Liver (tissue), 9 donors: ENCODE data around the gene CAMKV. TPM values are rescaled to one million over a fixed set of nuclear protein-coding genes. Genes with fewer than 3 reads are reported as not detected.

ENCODE experiments used
- DNase-seq: peaks from one replicate; pipeline ENCODE4 v3.0.0-alpha.2; 2017; ENCODE audit warnings: low spot score
- H3K27ac ChIP-seq, 2 donors: one replicate each; pipeline ENCODE4 v1.7.0; 2013; ENCODE audit warnings: inconsistent platforms in 2 of 2, low read length in 2 of 2, control low read depth in 1 of 2, low read depth in 1 of 2, mild to moderate bottlenecking in 1 of 2
- H3K27me3 ChIP-seq, 4 donors: one replicate each; pipeline versions ENCODE4 v1.6.1 to v1.7.0; 2013; ENCODE audit warnings: low read length in 3 of 4, inconsistent platforms in 1 of 4, mild to moderate bottlenecking in 1 of 4, moderate library complexity in 1 of 4; ENCODE audit not compliant: control insufficient read depth in 4 of 4, insufficient read depth in 4 of 4
- H3K36me3 ChIP-seq, 4 donors: one replicate each; pipeline versions ENCODE4 v1.6.1 to v1.7.0; 2013; ENCODE audit warnings: low read length in 3 of 4, mild to moderate bottlenecking in 3 of 4, low read depth in 1 of 4, moderate library complexity in 1 of 4; ENCODE audit not compliant: control insufficient read depth in 4 of 4, insufficient read depth in 3 of 4
- H3K4me1 ChIP-seq, 4 donors: one replicate each; pipeline versions ENCODE4 v1.6.1 to v1.7.0; 2013; ENCODE audit warnings: low read length in 3 of 4, mild to moderate bottlenecking in 3 of 4, moderate library complexity in 1 of 4; ENCODE audit not compliant: control insufficient read depth in 4 of 4, insufficient read depth in 4 of 4
- H3K4me3 ChIP-seq, 3 donors: one replicate each; pipeline versions ENCODE4 v1.6.1 to v1.7.0; 2013; ENCODE audit warnings: low read length in 3 of 3, control low read depth in 1 of 3, low read depth in 1 of 3, mild to moderate bottlenecking in 1 of 3
- H3K9ac ChIP-seq, 2 donors: one replicate each; pipeline ENCODE4 v1.7.0; 2013; ENCODE audit warnings: low read length in 2 of 2, mild to moderate bottlenecking in 2 of 2, moderate library complexity in 2 of 2, control low read depth in 1 of 2, low read depth in 1 of 2
- H3K9me3 ChIP-seq, 4 donors: one replicate each; pipeline versions ENCODE4 v1.6.1 to v1.7.0; 2013; ENCODE audit warnings: low read length in 3 of 4; ENCODE audit not compliant: control insufficient read depth in 4 of 4
- EGR1 ChIP-seq, 2 donors: IDR thresholded peaks; 2 replicates each; pipeline ENCODE4 v1.6.1; 2016 to 2018; ENCODE audit warnings: antibody characterized with exemption in 2 of 2, low read depth in 2 of 2
- FOXA1 ChIP-seq: IDR thresholded peaks from 2 replicates; pipeline ENCODE4 v1.6.1; 2016; ENCODE audit warnings: antibody characterized with exemption
- HNF4A ChIP-seq, 2 donors: conservative IDR thresholded peaks; 2 replicates each; pipeline ENCODE4 v1.6.1; 2016; ENCODE audit warnings: antibody characterized with exemption in 2 of 2, mild to moderate bottlenecking in 2 of 2
- NR2F2 ChIP-seq: IDR thresholded peaks from 2 replicates; pipeline ENCODE4 v1.6.1; 2016; ENCODE audit warnings: antibody characterized with exemption
- RAD21 ChIP-seq, 2 donors: IDR thresholded peaks; 2 replicates each; pipeline ENCODE4 v1.6.1; 2016; ENCODE audit warnings: antibody characterized with exemption in 2 of 2, mild to moderate bottlenecking in 2 of 2
- RXRA ChIP-seq, 2 donors: IDR thresholded peaks; 2 replicates each; pipeline ENCODE4 v1.6.1; 2017 to 2018; ENCODE audit warnings: antibody characterized with exemption in 2 of 2, mild to moderate bottlenecking in 1 of 2
- SP1 ChIP-seq: IDR thresholded peaks from 2 replicates; pipeline ENCODE4 v1.6.1; 2018; ENCODE audit warnings: antibody characterized with exemption, mild to moderate bottlenecking
- YY1 ChIP-seq: IDR thresholded peaks from 2 replicates; pipeline ENCODE4 v1.6.1; 2016; ENCODE audit warnings: antibody characterized with exemption, mild to moderate bottlenecking
- WGBS: extraction: QIAGEN DNeasy Blood & Tissue Kit; methylation state at CpG from one replicate; pipeline ENCODE4 v1.1.7; 2013; 5-methylcytosine and 5-hydroxymethylcytosine counted together
- polyA plus RNA-seq, 2 donors: library from polyadenylated mRNA; stranded (reverse) in 1 of 2; unstranded in 1 of 2; fragments of 200-250 nt in 1 of 2; fragments of >200 nt in 1 of 2; fragmentation: Nextera tagmentation in 1 of 2; extraction: Ambion mirVana in 1 of 2; gene quantifications; one replicate each; pipeline versions ENCODE4 v1.2.1 to v1.2.3, GENCODE V29; 2013 to 2015
- total RNA-seq, 2 donors: library from RNA; depleted of rRNA; stranded (reverse); fragments of >200 nt; gene quantifications; one replicate each; pipeline ENCODE4 v1.2.3, GENCODE V29; 2014
- TF ChIP-seq, protein P1 (sequence below): IDR thresholded peaks from 2 replicates; pipeline ENCODE4 v1.6.1; 2016; ENCODE audit warnings: antibody characterized with exemption
- TF ChIP-seq, protein P2 (sequence below): fragments of 150-350 bp; IDR thresholded peaks from 2 replicates; pipeline ENCODE4 v1.5.1; 2017; ENCODE audit warnings: improper control_type of control experiment, low read depth, low read length; ENCODE audit not compliant: missing input control
- TF ChIP-seq, protein P3 (sequence below): IDR thresholded peaks from 2 replicates; pipeline ENCODE4 v1.6.1; 2016; ENCODE audit warnings: antibody characterized with exemption
- donor health status: healthy.
- donor health status: healthy.
- donor health status: healthy.
- donor health status: healthy.
- donor health status: healthy.

Gene CAMKV
- total and polyA plus RNA-seq, 4 donors, result not detected

DNA sequence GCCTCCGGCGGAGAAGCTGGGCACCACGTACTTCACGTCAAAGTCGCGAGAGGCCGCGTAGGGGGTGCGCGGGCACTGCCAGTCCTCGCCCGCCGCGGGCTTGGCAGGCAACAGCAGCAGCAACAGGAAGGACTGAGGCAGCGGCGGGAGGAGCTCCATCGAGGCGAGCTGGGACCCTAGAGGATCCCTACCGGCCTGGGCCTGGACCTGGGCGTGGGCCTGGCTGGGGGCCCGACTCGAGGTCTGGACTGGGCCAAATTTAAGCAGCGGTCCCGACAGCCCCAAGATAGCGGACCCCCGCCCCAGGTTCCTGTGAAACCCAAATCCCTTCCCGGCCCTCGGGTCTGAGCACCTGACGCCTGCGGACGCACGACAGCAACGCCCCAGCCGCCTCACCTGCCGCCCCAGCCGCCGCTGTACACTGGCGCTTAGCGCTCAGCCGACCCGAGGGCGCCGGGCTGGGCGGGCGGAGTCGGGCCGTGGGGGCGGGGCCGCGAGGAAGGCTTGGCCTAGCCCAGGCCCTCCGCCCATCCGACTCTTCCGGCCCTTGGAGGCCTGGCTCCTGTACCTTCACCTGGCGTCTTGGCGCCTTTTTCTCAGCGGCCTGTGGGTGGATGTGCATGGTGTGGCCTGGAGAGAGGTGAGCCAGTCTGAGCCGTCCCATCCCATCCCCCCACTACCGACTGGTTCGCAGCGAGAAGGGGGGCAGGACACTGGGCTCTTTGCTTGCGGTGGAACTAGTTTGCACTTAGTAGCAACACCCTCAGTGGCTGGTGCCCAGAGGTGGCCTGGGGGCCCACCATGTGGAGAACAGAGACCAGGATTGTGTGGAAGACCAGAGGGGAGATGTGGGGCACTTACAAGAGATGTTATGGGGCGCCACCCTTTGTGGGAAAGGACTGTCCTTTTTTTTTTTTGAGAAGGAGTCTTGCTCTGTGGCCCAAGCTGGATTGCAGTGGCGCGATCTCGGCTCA is 34.0 kb upstream of the CAMKV start, which contains the start of gene MST1R:
MST1R (minus strand) TSS at position 423 of the 974 bp plus-strand sequence; CDS start at position 159, 264 bp downstream.
- WGBS, result 36% methylated on average over 65 of the region's 65 CpGs
- Histone ChIP-seq H3K27me3 (no peaks in the 10 kb centered on the region), H3K9me3 (no peaks in the 10 kb centered on the region), H3K4me1 (peaks cover 4 to 14% (median 6%) of the 10 kb centered on the region in 4 donors), H3K27ac (no peak within 1 kb of the TSS), H3K36me3 (peaks cover 0 to under 1% (median 0%) of the 10 kb centered on the region in 4 donors), H3K9ac (peak within 1 kb of the TSS in 1 of 2 donors; percentile 28), H3K4me3 (peak within 1 kb of the TSS in 2 of 3 donors; percentile 34 to 37)
- DNase-seq, result peak; percentile 84
- TF ChIP-seq HNF4A (conservative IDR thresholded peaks at IDR 0.05), result no peak
- no peak for TF ChIP-seq YY1
- TF ChIP-seq, protein P1, sequence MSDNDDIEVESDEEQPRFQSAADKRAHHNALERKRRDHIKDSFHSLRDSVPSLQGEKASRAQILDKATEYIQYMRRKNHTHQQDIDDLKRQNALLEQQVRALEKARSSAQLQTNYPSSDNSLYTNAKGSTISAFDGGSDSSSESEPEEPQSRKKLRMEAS, result no peak
- TF ChIP-seq SP1, result no peak
- no peak for TF ChIP-seq FOXA1
- TF ChIP-seq RAD21 (IDR thresholded peaks at IDR 0.05), result peak in 1 of 2 donors; percentile 14

DNA sequence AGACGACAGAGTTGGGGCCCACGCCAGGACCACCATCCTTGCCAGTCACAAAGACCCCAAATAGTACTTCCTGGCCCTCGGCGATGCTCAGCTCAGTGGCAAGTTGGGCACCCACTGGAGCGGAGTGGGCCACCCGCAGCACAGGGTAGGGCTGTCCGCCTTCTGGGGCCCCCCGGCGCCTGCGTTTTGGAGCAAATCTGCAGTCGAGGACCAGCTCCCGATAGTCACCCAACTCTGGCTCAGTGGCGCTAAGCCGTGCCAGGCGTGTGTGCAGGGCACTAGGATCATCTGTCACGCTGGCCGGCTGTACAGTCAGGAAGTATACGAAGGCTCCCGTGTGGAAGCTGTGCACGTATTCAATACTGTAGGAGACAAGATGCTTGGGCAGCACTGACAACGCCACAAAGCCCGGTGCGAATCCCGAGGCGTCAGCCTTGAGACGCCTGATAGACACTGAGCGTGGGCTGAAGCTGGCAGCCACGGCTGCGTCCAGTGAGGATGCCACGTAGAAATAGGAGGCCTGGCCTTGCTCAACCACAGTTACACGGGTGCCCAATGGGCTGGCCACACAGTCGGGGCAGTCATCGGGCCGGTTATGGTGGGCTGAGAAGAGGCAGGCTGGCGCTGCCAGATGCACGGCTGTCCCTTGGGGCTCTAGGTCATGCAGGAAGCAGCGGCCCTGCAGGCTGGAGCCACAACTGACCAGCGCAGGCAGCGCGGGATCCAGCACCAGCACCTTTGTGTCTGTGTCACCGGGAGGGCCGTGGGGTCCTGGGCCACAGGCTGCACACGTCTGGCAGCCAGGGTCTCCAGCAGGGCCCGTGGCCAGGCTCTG is 33.0 kb upstream of the CAMKV start:
- Histone ChIP-seq H3K27ac (no peak overlapping the region), H3K4me1 (peaks cover 4 to 14% (median 6%) of the 10 kb centered on the region in 4 donors)
- no peak for DNase-seq

More for the DNA sequence above, 33.0 kb upstream of the CAMKV start:
- no peaks in the 10 kb centered on the region for H3K9me3 ChIP-seq
- no peaks in the 10 kb centered on the region for H3K36me3 ChIP-seq
- no peak overlapping the region for H3K4me3 ChIP-seq
- H3K27me3 ChIP-seq, result no peaks in the 10 kb centered on the region
- no peak overlapping the region for H3K9ac ChIP-seq
- TF ChIP-seq, protein P2, sequence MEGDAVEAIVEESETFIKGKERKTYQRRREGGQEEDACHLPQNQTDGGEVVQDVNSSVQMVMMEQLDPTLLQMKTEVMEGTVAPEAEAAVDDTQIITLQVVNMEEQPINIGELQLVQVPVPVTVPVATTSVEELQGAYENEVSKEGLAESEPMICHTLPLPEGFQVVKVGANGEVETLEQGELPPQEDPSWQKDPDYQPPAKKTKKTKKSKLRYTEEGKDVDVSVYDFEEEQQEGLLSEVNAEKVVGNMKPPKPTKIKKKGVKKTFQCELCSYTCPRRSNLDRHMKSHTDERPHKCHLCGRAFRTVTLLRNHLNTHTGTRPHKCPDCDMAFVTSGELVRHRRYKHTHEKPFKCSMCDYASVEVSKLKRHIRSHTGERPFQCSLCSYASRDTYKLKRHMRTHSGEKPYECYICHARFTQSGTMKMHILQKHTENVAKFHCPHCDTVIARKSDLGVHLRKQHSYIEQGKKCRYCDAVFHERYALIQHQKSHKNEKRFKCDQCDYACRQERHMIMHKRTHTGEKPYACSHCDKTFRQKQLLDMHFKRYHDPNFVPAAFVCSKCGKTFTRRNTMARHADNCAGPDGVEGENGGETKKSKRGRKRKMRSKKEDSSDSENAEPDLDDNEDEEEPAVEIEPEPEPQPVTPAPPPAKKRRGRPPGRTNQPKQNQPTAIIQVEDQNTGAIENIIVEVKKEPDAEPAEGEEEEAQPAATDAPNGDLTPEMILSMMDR, result no peak
- TF ChIP-seq, protein P3, sequence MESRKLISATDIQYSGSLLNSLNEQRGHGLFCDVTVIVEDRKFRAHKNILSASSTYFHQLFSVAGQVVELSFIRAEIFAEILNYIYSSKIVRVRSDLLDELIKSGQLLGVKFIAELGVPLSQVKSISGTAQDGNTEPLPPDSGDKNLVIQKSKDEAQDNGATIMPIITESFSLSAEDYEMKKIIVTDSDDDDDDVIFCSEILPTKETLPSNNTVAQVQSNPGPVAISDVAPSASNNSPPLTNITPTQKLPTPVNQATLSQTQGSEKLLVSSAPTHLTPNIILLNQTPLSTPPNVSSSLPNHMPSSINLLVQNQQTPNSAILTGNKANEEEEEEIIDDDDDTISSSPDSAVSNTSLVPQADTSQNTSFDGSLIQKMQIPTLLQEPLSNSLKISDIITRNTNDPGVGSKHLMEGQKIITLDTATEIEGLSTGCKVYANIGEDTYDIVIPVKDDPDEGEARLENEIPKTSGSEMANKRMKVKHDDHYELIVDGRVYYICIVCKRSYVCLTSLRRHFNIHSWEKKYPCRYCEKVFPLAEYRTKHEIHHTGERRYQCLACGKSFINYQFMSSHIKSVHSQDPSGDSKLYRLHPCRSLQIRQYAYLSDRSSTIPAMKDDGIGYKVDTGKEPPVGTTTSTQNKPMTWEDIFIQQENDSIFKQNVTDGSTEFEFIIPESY, result no peak
- TF ChIP-seq RAD21 (IDR thresholded peaks at IDR 0.05), result no peak
- no peak for TF ChIP-seq FOXA1
- TF ChIP-seq EGR1 (IDR thresholded peaks at IDR 0.05; ENCODE audit: low read depth in 2 of 2), result no peak
- TF ChIP-seq RXRA (IDR thresholded peaks at IDR 0.05), result no peak
- TF ChIP-seq NR2F2, result no peak
- WGBS, result 96% methylated on average over 44 of the region's 44 CpGs
